ENCODE results near the gene RNASE7.
A peak's percentile ranks its signal among the peaks of the same experiment; 100 is the strongest.

Gene RNASE7

GRCh38 chr14:21068521-21069387 lies 26.6 kb downstream of the RNASE7 start:
- no peak for DNase-seq (ENCODE audit: low read depth)

DNA sequence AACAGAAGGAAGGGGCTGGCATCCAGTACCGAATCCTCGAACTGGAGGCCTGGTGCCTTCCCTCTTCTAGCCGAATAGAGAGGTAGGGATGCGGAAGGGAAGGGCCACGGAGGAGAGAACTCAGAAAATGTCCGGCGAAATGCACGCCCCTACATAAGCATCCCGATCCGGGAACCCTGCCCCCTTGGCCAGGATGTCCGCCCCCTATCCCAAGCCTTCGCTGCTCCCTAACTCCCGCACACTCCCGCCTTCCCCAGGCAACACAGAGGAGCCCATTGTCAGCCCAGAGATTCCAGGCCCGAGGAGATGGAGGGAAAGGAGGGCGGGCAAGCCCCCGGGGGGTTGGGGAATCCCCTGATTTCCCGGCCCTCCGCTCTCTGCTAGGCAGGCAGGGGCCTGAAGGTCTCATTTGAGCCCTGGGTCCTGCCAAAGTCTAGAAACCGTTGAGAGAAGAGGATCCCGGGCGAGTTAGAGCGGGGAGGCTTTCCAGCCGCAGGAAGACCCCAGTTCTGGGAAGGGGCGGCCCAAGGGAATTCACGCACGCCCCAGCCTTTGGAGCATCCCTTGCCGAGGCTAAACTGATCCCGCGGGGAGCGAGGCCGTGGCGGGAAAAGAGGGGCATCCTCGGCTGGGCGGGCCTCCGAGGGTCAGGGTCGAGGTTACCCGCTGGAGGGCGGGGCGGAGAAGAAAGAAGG lies 27.4 kb downstream of the RNASE7 start:
- no peak for DNase-seq (ENCODE audit: low read depth)

DNA sequence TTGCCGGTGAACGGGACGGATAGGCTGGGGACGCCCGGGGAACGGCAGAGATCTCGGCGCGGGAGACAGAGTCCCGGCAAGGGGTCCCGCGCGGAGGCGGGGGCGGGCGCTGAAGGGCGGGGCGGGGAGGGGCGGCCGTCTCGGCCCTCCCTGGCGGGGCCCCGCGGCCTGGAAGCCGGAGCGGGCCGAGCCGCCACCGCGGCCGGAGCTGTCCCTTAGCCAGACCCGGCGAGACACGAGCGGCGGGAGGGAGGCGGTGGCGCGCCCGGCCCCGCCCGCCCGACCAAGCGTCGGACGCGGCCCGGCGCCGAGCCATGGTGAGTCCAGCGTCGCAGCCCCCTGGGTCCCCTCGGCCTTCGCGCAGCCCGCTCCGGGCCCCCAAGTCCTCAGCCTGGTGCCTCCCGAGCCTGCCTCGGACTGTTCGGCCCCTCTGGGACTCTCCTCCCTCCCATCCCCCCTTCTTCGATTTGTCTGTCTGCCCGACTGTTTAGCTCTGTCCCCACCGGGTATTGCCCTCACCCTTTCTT lies 28.0 kb downstream of the RNASE7 start, which contains the start of gene ARHGEF40:
Gene ARHGEF40, plus strand, starts transcription at position 222 of the 527 bp plus-strand sequence. Its CDS starts 93 bp downstream, at position 315.
- no peak for DNase-seq (ENCODE audit: low read depth)

DNA sequence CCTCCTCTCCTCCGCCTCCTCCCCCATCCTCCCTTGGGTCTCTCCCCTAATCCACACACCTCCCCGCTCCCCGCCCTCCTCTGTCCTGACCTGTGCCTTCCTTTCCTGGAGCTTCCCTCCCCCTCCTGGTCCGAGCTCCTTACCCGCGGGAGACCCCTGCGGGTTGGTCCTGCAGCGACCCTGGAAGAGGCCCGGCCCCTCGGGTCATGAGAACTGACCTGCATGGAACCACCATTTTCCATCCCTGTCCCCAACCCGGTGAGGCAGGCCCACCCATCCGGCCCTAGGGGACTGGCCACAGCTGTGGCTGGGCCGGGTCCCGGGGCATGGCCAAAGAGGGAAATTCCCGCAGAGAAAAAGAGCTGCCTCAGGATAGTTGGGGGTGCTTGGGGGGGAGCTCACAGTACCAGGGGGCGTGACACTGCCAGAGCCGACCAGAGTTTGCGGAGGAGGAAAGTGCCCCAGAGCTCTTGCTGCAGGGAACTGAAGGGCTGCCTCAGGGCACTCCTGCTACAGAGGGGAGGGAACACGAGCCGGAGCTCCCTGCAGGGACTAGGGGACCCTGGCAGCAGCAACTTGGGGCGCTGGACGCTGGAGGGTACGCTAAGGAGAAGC lies 28.6 kb downstream of the RNASE7 start:
- DNase-seq (ENCODE audit: low read depth) = no peak

- peak; percentile 73 for DNase-seq (ENCODE audit: low read depth)
Measured at GRCh38 chr14:21071225-21072030, 29.3 kb downstream of the RNASE7 start.

GRCh38 chr14:21072031-21072473 lies 29.9 kb downstream of the RNASE7 start:
- DNase-seq (ENCODE audit: low read depth) = no peak

DNA sequence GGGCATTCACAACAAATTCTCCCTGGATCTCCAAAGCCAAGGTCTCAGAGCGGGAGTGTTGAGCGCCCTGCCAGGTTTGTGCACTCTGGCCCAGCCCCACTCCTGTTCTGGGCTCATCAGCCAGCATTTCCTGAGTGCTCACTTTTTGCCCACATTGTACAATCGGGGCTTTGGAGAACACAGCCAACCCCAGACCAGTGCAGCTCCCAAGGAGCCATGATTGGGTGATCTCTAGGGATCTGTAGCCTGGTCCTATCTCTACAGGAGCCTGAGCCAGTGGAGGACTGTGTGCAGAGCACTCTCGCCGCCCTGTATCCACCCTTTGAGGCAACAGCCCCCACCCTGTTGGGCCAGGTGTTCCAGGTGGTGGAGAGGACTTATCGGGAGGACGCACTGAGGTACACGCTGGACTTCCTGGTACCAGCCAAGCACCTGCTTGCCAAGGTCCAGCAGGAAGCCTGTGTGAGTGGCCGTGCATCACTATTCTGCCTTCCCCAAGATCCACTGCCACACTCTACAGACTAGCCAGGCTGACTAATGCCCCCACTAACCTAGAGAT lies 30.7 kb downstream of the RNASE7 start:
- DNase-seq (ENCODE audit: low read depth) = no peak

DNA sequence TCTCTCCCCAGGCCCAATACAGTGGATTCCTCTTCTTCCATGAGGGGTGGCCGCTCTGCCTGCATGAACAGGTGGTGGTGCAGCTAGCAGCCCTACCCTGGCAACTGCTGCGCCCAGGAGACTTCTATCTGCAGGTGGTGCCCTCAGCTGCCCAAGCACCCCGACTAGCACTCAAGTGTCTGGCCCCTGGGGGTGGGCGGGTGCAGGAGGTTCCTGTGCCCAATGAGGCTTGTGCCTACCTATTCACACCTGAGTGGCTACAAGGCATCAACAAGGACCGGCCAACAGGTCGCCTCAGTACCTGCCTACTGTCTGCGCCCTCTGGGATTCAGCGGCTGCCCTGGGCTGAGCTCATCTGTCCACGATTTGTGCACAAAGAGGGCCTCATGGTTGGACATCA lies 31.8 kb downstream of the RNASE7 start:
- DNase-seq (ENCODE audit: low read depth) = no peak

GRCh38 chr14:21074398-21075272 lies 32.5 kb downstream of the RNASE7 start:
- no peak for DNase-seq (ENCODE audit: low read depth)

DNA sequence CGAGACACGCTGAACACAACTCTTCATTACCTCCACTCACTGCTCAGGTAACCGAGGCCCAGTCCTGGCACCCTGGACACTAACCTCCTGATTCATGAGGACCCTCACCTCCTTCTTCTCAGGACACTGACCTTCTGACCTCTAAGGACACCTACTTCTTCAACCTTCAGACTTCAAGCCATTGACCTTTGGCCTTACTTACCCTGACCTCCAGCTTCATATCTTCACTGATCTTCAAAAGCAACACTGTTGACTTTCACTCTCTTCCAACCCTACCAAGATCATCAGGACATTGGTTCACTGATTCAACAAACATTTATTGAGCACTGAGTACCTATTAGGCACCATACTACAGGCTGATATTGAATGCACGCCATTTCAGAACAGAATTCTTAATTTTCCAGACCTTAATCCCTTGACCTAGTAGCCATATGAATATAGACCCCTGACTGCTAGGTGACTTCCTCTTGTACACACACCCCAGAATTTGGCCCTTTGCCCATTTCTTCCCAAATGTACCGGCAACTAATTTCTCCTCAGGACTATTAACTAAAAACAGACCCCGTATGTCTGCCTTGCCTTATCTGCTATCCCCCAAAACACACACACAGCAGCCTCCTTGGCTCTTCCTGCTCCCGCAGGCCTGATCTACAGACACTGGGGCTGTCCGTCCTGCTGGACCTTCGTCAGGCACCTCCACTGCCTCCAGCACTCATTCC lies 33.7 kb downstream of the RNASE7 start:
- no peak for DNase-seq (ENCODE audit: low read depth)

- no peak for DNase-seq (ENCODE audit: low read depth)
Measured at GRCh38 chr14:21077672-21078071, 35.5 kb downstream of the RNASE7 start.

- no peak for DNase-seq (ENCODE audit: low read depth)
Measured at GRCh38 chr14:21078287-21078686, 36.1 kb downstream of the RNASE7 start.

GRCh38 chr14:21078726-21079125 lies 36.6 kb downstream of the RNASE7 start:
- DNase-seq (ENCODE audit: low read depth) = no peak

GRCh38 chr14:21081521-21082142 lies 39.5 kb downstream of the RNASE7 start:
- no peak for DNase-seq (ENCODE audit: low read depth)

GRCh38 chr14:21083565-21084325 lies 41.6 kb downstream of the RNASE7 start:
- DNase-seq (ENCODE audit: low read depth) = no peak

DNA sequence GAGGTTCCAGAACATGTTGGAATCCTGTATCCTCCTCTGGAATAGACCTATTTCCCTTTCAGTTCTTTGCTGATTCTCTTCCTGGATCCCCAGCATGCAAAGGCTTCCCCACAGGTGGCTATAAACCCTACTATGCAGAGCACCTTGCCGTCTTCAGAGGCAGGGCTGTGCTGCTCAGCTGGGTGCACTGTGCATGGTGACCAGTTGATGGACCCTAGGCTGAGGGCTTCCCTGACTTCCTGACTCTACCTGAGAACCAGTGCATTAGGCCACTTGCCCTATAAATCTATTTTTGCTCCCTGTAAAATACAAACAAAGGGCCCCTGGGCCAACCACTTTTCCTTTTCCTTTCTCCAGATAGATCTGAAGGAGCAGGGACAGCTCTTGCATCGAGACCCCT lies 42.2 kb downstream of the RNASE7 start:
- no peak for DNase-seq (ENCODE audit: low read depth)

GRCh38 chr14:21084998-21085853 lies 43.1 kb downstream of the RNASE7 start:
- peak; percentile 60 for DNase-seq (ENCODE audit: low read depth)
